H1 (cell line): ENCODE data around the gene SMOC2. TPM values are rescaled to one million over a fixed set of nuclear protein-coding genes. Genes with fewer than 3 reads are reported as not detected.

Experiments
- CHD7 ChIP-seq: fragments of 300-600 bp; sonication (generic); IDR thresholded peaks from 2 replicates; pipeline ENCODE4 v1.7.1; 2012; ENCODE audit warnings: low read length, moderate library complexity, mild to moderate bottlenecking, inconsistent platforms; ENCODE audit not compliant: insufficient replicate concordance
- polyA plus RNA-seq, 7 experiments: library from polyadenylated mRNA; depleted of rRNA in 3 of 7; stranded (reverse) in 5 of 7; unstranded in 2 of 7; fragments of >200 nt in 5 of 7; fragments of 200-250 nt in 2 of 7; gene quantifications; 1 replicate in 5 of 7; 2 replicates in 1 of 7; 4 replicates in 1 of 7; pipeline versions ENCODE4 v1.2.1 to v1.2.3, GENCODE V29; 2011 to 2013; ENCODE audit warnings: missing spikeins in 2 of 7, mixed read lengths in 2 of 7
- total RNA-seq: library from RNA; stranded (reverse); fragmentation: NEBNext Ultra II Directional; extraction: Animal tissue kit (Norgen Biotek cat#: 25700); gene quantifications from 2 replicates; pipeline ENCODE4 v1.2.1, GENCODE V29; 2021

SMOC2 gene
- total and polyA plus RNA-seq, 2 of the 8 experiments (the other 6 are each of a cell fraction or from before 2014, with no cell fraction given), result 7.7 to 8.5 TPM

GRCh38 chr6:168647271-168647670 lies 206.3 kb downstream of the SMOC2 start (continued):
- no peak for TF ChIP-seq CHD7
